Measurements from ENCODE around the gene LSAMP.

GRCh38 chr3:115921711-115922110 is 523.6 kb downstream of the LSAMP start:
- TF ChIP-seq POLR2A (IDR thresholded peaks at IDR 0.05) = no peak
- no peak for TF ChIP-seq CTCF (IDR thresholded peaks at IDR 0.05)

All from sigmoid colon (tissue), 3 donors.